B cell (primary cell): ENCODE results near the gene NASP. TPM values are rescaled to one million over a fixed set of nuclear protein-coding genes. Genes with fewer than 3 reads are reported as not detected.

Experiments
- polyA plus RNA-seq: library from polyadenylated mRNA; depleted of rRNA; stranded (reverse); fragments of >200 nt; gene quantifications from 2 replicates; pipeline ENCODE4 v1.2.3, GENCODE V29; 2012
- small RNA-seq: library from RNA; depleted of rRNA; stranded (forward); fragments of <200 nt; gene quantifications from one replicate; pipeline ENCODE3, GENCODE V24; 2012; ENCODE audit warnings: low replicate concordance, low read depth; ENCODE audit not compliant: insufficient read length
- total RNA-seq, 2 donors: library from RNA; stranded (reverse); fragments of 120-200 nt in 1 of 2; gene quantifications; 1 replicate in 1 of 2; 2 replicates in 1 of 2; pipeline versions ENCODE4 v1.2.3 to v1.2.4, GENCODE V29; 2013 to 2022

Gene NASP
- total and polyA plus RNA-seq, 2 donors (not counting 1 experiment from before 2014, with no cell fraction given), result 61.0 to 151 TPM

Small RNA genes lying within 50 kb of the gene (small RNA-seq; reads per million reads assigned to genes)
- gene AL355480.1 (not detected), gene AL355480.2 (not detected), gene AL355480.3 (not detected), gene AL355480.4 (not detected)

Other genes starting within 250 kb of the NASP start
- gene TOE1, start 243.9 kb upstream of the NASP start, total RNA-seq, result 21.9 and 24.7 TPM in 2 replicates
- gene TOE1, start 243.9 kb upstream of the NASP start, polyA plus RNA-seq, result 28.6 and 55.8 TPM in 2 replicates
- 68.1 and 68.5 TPM in 2 replicates for gene MUTYH, start 243.6 kb upstream of the NASP start, total RNA-seq
- gene MUTYH, start 243.6 kb upstream of the NASP start, polyA plus RNA-seq, result 59.6 and 65.0 TPM in 2 replicates
- 26.2 and 27.0 TPM in 2 replicates for gene TESK2, start 92.9 kb upstream of the NASP start, total RNA-seq
- gene TESK2, start 92.9 kb upstream of the NASP start, polyA plus RNA-seq, result 21.7 and 23.9 TPM in 2 replicates
- gene CCDC163, start 84.0 kb upstream of the NASP start, total RNA-seq, result 2.2 and 2.3 TPM in 2 replicates
- gene CCDC163, start 84.0 kb upstream of the NASP start, polyA plus RNA-seq, result 1.5 and 22.5 TPM in 2 replicates
- 2.8 and 3.6 TPM in 2 replicates for gene MMACHC, start 83.7 kb upstream of the NASP start, total RNA-seq
- 0.46 and 1.3 TPM in 2 replicates for gene MMACHC, start 83.7 kb upstream of the NASP start, polyA plus RNA-seq
- gene PRDX1, start 62.2 kb upstream of the NASP start, total RNA-seq, result 96.5 and 104 TPM in 2 replicates
- 51.3 and 56.4 TPM in 2 replicates for gene PRDX1, start 62.2 kb upstream of the NASP start, polyA plus RNA-seq
- 101 and 145 TPM in 2 replicates for gene AKR1A1, start 33.2 kb upstream of the NASP start, total RNA-seq
- 143 and 163 TPM in 2 replicates for gene AKR1A1, start 33.2 kb upstream of the NASP start, polyA plus RNA-seq
- gene CCDC17, start 40.0 kb downstream of the NASP start, total RNA-seq, result 8.2 and 9.1 TPM in 2 replicates
- 2.5 and 2.9 TPM in 2 replicates for gene CCDC17, start 40.0 kb downstream of the NASP start, polyA plus RNA-seq
- 137 and 167 TPM in 2 replicates for gene GPBP1L1, start 102.5 kb downstream of the NASP start, total RNA-seq
- gene GPBP1L1, start 102.5 kb downstream of the NASP start, polyA plus RNA-seq, result 75.5 and 90.5 TPM in 2 replicates
- gene TMEM69, start 104.1 kb downstream of the NASP start, total RNA-seq, result 21.8 and 24.6 TPM in 2 replicates
- gene TMEM69, start 104.1 kb downstream of the NASP start, polyA plus RNA-seq, result 19.2 and 34.2 TPM in 2 replicates
- 12.1 and 12.7 TPM in 2 replicates for gene IPP, start 166.6 kb downstream of the NASP start, total RNA-seq
- 2.3 and 2.8 TPM in 2 replicates for gene IPP, start 166.6 kb downstream of the NASP start, polyA plus RNA-seq
- 23.3 and 26.4 TPM in 2 replicates for gene MAST2, start 219.6 kb downstream of the NASP start, total RNA-seq
- gene MAST2, start 219.6 kb downstream of the NASP start, polyA plus RNA-seq, result 8.0 and 12.5 TPM in 2 replicates